ENCODE data around the gene ATRNL1.
A peak's percentile ranks its signal among the peaks of the same experiment; 100 is the strongest.

The ATRNL1 gene

DNA sequence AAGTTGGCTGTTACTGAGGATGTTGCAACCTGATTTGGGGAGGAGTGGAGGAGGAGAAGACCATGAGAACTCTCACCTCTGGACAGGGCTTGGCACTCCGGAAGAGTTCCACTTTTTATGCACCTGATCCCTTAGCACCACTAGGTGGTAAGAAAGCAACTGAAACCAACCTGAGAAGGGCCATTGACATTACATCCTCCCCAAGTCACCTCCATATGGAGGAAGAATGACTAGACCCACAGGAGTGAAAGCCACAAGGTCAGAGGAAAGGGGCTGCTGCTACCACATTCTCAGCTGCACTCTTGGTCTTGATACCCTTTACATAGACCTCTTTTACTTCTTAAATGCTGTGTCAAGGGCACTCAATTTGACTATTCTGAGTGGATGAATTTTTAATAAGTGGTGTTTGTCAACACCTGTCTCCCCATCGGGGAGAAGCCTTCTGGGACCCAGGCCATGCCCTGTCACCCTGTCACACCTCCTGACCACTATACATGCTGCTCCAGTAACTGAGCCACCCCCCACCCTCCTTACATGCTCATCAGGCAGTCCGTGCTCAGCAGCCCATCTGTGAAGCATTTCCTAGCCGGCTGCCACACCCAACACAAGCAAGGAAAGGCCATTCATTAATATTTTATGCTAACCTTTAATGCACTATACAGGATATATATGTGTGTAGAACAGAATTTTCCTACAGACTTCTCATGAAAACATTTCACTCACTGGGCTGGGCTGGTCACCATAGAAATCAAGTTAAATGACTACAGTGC, 817.0 kb downstream of the ATRNL1 start:
- TF ChIP-seq EZH2phosphoT487 (IDR thresholded peaks at IDR 0.05; ENCODE audit: low read length) (no peak), EZH2 (optimal IDR thresholded peaks at IDR 0.05; ENCODE audit: low read depth, low read length) (no peak)
- TF ChIP-seq, protein P1, sequence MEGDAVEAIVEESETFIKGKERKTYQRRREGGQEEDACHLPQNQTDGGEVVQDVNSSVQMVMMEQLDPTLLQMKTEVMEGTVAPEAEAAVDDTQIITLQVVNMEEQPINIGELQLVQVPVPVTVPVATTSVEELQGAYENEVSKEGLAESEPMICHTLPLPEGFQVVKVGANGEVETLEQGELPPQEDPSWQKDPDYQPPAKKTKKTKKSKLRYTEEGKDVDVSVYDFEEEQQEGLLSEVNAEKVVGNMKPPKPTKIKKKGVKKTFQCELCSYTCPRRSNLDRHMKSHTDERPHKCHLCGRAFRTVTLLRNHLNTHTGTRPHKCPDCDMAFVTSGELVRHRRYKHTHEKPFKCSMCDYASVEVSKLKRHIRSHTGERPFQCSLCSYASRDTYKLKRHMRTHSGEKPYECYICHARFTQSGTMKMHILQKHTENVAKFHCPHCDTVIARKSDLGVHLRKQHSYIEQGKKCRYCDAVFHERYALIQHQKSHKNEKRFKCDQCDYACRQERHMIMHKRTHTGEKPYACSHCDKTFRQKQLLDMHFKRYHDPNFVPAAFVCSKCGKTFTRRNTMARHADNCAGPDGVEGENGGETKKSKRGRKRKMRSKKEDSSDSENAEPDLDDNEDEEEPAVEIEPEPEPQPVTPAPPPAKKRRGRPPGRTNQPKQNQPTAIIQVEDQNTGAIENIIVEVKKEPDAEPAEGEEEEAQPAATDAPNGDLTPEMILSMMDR (IDR thresholded peaks at IDR 0.05; ENCODE audit: low read length): peak; percentile 23
- Histone ChIP-seq H3K9me3 (replicated peaks; ENCODE audit: insufficient read depth, low read length) (no peaks in the 10 kb centered on the region), H3K4me2 (ENCODE audit: low read depth, low read length) (0 out of 2 replicates have a peak overlapping the region, but pooled peaks have one; percentile 5), H3K27me3 (replicated peaks; ENCODE audit: insufficient read depth, low read length) (no peaks in the 10 kb centered on the region), H3K9ac (ENCODE audit: low read length) (no peak overlapping the region), H3K79me2 (ENCODE audit: low read length) (no peaks in the 10 kb centered on the region), H3K36me3 (replicated peaks; ENCODE audit: insufficient read depth, low read length) (no peaks in the 10 kb centered on the region), H4K20me1 (ENCODE audit: insufficient read depth, low read length) (no peaks in the 10 kb centered on the region), H3F3A (ENCODE audit: insufficient read depth, low read length) (no peaks in the 10 kb centered on the region), H2AFZ (ENCODE audit: low read length) (no peak overlapping the region), H3K4me3 (ENCODE audit: low read length) (no peak overlapping the region), H3K27ac (ENCODE audit: low read length) (peak overlapping the region; percentile 21; the same call in 1 of the 2 replicates), H3K4me1 (ENCODE audit: low read length) (peaks cover 10% of the 10 kb centered on the region), H3K9me2 (replicated peaks; ENCODE audit: insufficient read depth, low read length) (no peaks in the 10 kb centered on the region)
- peak; percentile 75 for DNase-seq

DNA sequence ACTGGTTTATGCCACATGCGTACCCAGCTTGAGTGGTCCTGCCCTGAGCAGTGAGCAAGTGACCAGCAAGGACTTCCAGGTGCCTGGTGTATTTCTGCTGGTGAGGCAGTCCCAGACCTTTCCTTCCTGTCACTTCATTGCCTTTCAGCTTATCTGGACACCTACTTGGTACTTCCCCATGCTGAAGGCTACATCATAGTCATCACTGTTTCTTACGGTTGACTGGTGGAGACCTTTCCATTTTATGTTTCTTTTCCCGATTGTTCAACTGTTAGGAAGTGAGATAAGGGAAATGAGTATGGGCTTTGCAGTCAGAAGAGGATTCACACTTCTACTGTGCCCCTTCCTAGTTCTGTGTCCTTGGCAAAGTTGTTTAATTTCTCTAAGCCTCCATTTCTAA, 821.3 kb downstream of the ATRNL1 start:
- H4K20me1 ChIP-seq (ENCODE audit: insufficient read depth, low read length): no peaks in the 10 kb centered on the region
- H3K79me2 ChIP-seq (ENCODE audit: low read length): no peaks in the 10 kb centered on the region
- H3K27ac ChIP-seq (ENCODE audit: low read length): no peak overlapping the region
- no peak overlapping the region for H3K4me2 ChIP-seq (ENCODE audit: low read depth, low read length)
- H2AFZ ChIP-seq (ENCODE audit: low read length): no peak overlapping the region
- no peaks in the 10 kb centered on the region for H3K9me3 ChIP-seq (replicated peaks; ENCODE audit: insufficient read depth, low read length)
- no peak for TF ChIP-seq EZH2 (optimal IDR thresholded peaks at IDR 0.05; ENCODE audit: low read depth, low read length)
- TF ChIP-seq, protein P1 (IDR thresholded peaks at IDR 0.05; ENCODE audit: low read length): no peak
- no peak for TF ChIP-seq EZH2phosphoT487 (IDR thresholded peaks at IDR 0.05; ENCODE audit: low read length)
- no peaks in the 10 kb centered on the region for H3K27me3 ChIP-seq (replicated peaks; ENCODE audit: insufficient read depth, low read length)
- no peak overlapping the region for H3K4me3 ChIP-seq (ENCODE audit: low read length)
- H3K4me1 ChIP-seq (ENCODE audit: low read length): peaks cover 10% of the 10 kb centered on the region
- H3K36me3 ChIP-seq (replicated peaks; ENCODE audit: insufficient read depth, low read length): no peaks in the 10 kb centered on the region
- no peak overlapping the region for H3K9ac ChIP-seq (ENCODE audit: low read length)
- no peaks in the 10 kb centered on the region for H3K9me2 ChIP-seq (replicated peaks; ENCODE audit: insufficient read depth, low read length)
- no peaks in the 10 kb centered on the region for H3F3A ChIP-seq (ENCODE audit: insufficient read depth, low read length)
- DNase-seq: no peak

DNA sequence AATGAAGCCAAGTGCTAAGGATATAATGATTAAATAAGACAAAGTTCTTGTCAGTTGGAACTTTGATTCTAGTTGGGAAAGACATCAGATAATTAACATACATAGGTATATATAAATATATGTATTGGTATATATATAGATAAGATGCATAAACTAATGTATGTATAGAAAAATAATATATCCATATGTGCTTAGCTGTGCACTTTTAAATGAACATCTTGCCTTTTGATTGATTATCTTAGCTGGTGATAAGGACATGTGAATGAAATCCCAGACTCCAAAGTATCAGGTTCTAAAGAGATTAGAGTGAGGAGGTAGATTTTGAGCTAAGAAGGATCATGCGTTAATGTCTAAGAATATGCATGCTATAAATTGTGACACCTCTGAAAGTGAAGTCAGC, 822.3 kb downstream of the ATRNL1 start:
- TF ChIP-seq EZH2phosphoT487 (IDR thresholded peaks at IDR 0.05; ENCODE audit: low read length): no peak
- TF ChIP-seq, protein P1 (IDR thresholded peaks at IDR 0.05; ENCODE audit: low read length): no peak
- TF ChIP-seq EZH2 (optimal IDR thresholded peaks at IDR 0.05; ENCODE audit: low read depth, low read length): no peak
- no peaks in the 10 kb centered on the region for H3F3A ChIP-seq (ENCODE audit: insufficient read depth, low read length)
- H3K9ac ChIP-seq (ENCODE audit: low read length): no peak overlapping the region
- H3K79me2 ChIP-seq (ENCODE audit: low read length): no peaks in the 10 kb centered on the region
- no peaks in the 10 kb centered on the region for H4K20me1 ChIP-seq (ENCODE audit: insufficient read depth, low read length)
- no peaks in the 10 kb centered on the region for H3K9me2 ChIP-seq (replicated peaks; ENCODE audit: insufficient read depth, low read length)
- no peak overlapping the region for H3K27ac ChIP-seq (ENCODE audit: low read length)
- H3K36me3 ChIP-seq (replicated peaks; ENCODE audit: insufficient read depth, low read length): no peaks in the 10 kb centered on the region
- H3K4me3 ChIP-seq (ENCODE audit: low read length): no peak overlapping the region
- H3K9me3 ChIP-seq (replicated peaks; ENCODE audit: insufficient read depth, low read length): no peaks in the 10 kb centered on the region
- H3K4me2 ChIP-seq (ENCODE audit: low read depth, low read length): no peak overlapping the region
- no peak for DNase-seq
- H3K4me1 ChIP-seq (ENCODE audit: low read length): peaks cover 3% of the 10 kb centered on the region
- no peak overlapping the region for H2AFZ ChIP-seq (ENCODE audit: low read length)
- H3K27me3 ChIP-seq (replicated peaks; ENCODE audit: insufficient read depth, low read length): no peaks in the 10 kb centered on the region

Measured in MM.1S (cell line).